Adipocyte (in vitro differentiated cells): ENCODE results near the gene ECEL1.
"Not testable (repeated sequence)": the region's sequence is repeated elsewhere in the genome, so short reads cannot be mapped to it uniquely, and the experiment has no call there.

Source experiments
- DNase-seq: peaks from one replicate; pipeline ENCODE4 v3.0.0-alpha.2; 2015; ENCODE audit warnings: low read depth
- H3K27me3 ChIP-seq: replicated peaks from 2 replicates; pipeline ENCODE4 v1.7.0; 2013; ENCODE audit warnings: mild to moderate bottlenecking, low read length, moderate library complexity; ENCODE audit not compliant: control insufficient read depth, insufficient read depth
- H3K36me3 ChIP-seq: 2 replicates; pipeline ENCODE4 v1.7.0; 2013; ENCODE audit warnings: low read length, mild to moderate bottlenecking, moderate library complexity; ENCODE audit not compliant: control insufficient read depth, insufficient read depth, severe bottlenecking
- H3K4me1 ChIP-seq: 2 replicates; pipeline ENCODE4 v1.7.0; 2013; ENCODE audit warnings: mild to moderate bottlenecking, low read length, moderate library complexity; ENCODE audit not compliant: control insufficient read depth, insufficient read depth
- H3K4me3 ChIP-seq: 2 replicates; pipeline ENCODE4 v1.7.0; 2013; ENCODE audit warnings: mild to moderate bottlenecking, low read length, moderate library complexity
- H3K9ac ChIP-seq: 2 replicates; pipeline ENCODE4 v1.7.0; 2013; ENCODE audit warnings: mild to moderate bottlenecking, low read length, moderate library complexity
- H3K9me3 ChIP-seq: 2 replicates; pipeline ENCODE4 v1.7.0; 2013; ENCODE audit warnings: mild to moderate bottlenecking, low read length, moderate library complexity; ENCODE audit not compliant: control insufficient read depth

ECEL1 gene

GRCh38 chr2:232451645-232452044 is 36.0 kb downstream of the ECEL1 start:
- not testable (repeated sequence) for H3K9ac ChIP-seq, H3K4me3 ChIP-seq, H3K9me3 ChIP-seq, DNase-seq, H3K4me1 ChIP-seq, H3K36me3 ChIP-seq
- peaks cover 31% of the 10 kb centered on the region for H3K27me3 ChIP-seq

DNA sequence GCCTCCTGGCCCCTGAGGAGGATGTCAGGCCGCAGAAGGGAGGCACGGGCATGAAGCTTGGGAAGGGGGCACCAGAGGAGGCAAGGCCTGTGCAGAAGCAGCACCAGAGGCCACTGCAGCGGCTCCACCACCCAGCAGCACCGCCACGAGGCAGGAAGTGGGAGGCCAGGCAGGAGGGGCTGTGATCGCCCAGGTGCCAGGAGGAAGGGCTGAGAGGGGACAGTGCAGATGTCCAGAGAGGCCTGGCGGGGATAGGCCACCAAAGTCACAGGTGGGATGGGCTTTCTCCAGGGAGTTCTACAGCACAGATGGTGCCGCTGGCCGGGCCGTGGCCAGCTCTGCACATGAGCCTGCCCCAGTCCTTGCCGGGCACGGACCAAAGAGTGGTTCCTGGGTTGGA is 37.7 kb downstream of the ECEL1 start:
- Histone ChIP-seq H3K36me3 (no peaks in the 10 kb centered on the region), H3K4me1 (no peaks in the 10 kb centered on the region), H3K9ac (no peak overlapping the region), H3K9me3 (no peaks in the 10 kb centered on the region), H3K27me3 (peaks cover 20% of the 10 kb centered on the region), H3K4me3 (no peak overlapping the region)
- DNase-seq = no peak

DNA sequence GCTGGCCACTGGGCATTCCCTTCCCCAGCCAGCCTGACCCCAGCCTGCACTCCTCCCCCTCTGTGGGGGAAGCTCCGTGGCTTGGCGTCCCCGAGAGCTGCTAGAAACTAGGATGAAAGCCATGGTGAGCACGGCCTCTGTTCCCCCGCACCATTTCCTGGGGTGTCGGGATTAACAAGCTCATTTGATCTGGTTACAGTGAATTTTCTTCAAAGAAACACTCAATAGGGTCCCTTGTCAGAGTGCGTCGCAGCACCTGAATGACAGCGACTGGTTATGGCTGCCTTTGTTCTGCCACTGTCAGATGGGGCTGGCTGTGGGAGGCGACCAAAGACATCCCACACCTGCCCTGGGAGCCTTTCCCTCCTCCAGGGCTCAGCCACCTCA is 39.3 kb downstream of the ECEL1 start:
- H3K36me3 ChIP-seq = no peaks in the 10 kb centered on the region
- H3K4me1 ChIP-seq = no peaks in the 10 kb centered on the region
- peaks cover 17% of the 10 kb centered on the region for H3K27me3 ChIP-seq
- no peak overlapping the region for H3K9ac ChIP-seq
- no peak overlapping the region for H3K4me3 ChIP-seq
- no peak for DNase-seq
- no peaks in the 10 kb centered on the region for H3K9me3 ChIP-seq

GRCh38 chr2:232447638-232448303 is 39.9 kb downstream of the ECEL1 start:
- Histone ChIP-seq H3K27me3 (peaks cover 17% of the 10 kb centered on the region), H3K9me3 (no peaks in the 10 kb centered on the region), H3K4me1 (no peaks in the 10 kb centered on the region), H3K4me3 (no peak overlapping the region), H3K36me3 (no peaks in the 10 kb centered on the region), H3K9ac (no peak overlapping the region)
- DNase-seq = no peak

- H3K9me3 ChIP-seq = no peaks in the 10 kb centered on the region
- no peaks in the 10 kb centered on the region for H3K4me1 ChIP-seq
- peaks cover 17% of the 10 kb centered on the region for H3K27me3 ChIP-seq
- H3K9ac ChIP-seq = no peak overlapping the region
- DNase-seq = no peak
- no peak overlapping the region for H3K4me3 ChIP-seq
- H3K36me3 ChIP-seq = no peaks in the 10 kb centered on the region
These were observed 40.5 kb downstream of the ECEL1 start for GRCh38 chr2:232447091-232447620.

DNA sequence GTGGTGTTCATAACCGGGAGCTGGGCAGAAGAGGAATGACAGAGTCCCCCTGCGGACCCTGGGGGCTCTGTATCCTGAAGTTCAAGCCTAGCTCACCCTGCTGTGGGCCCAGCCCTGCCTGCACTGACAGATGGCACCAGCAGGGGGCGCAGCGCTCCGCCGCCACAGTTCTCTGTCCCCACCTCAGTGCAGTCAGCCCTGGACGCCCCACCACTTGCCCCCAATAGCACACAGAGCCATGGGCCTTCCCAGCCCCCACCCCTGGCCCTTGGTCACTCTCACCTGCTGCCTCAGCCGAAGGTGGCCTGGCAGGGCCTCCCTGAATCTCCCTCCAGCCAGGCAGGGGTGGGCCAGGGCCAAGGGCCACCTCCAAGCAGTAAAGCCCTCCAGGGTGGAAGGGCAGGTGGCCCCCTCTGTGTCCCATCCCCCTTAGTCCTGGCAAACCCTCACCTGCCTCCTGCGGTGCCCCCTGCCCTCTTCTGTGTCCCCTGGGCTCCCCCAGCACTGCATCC is 41.3 kb downstream of the ECEL1 start:
- peaks cover 18% of the 10 kb centered on the region for H3K27me3 ChIP-seq
- H3K9me3 ChIP-seq, H3K4me1 ChIP-seq, H3K4me3 ChIP-seq, H3K9ac ChIP-seq, H3K36me3 ChIP-seq, DNase-seq: not testable (repeated sequence)

DNA sequence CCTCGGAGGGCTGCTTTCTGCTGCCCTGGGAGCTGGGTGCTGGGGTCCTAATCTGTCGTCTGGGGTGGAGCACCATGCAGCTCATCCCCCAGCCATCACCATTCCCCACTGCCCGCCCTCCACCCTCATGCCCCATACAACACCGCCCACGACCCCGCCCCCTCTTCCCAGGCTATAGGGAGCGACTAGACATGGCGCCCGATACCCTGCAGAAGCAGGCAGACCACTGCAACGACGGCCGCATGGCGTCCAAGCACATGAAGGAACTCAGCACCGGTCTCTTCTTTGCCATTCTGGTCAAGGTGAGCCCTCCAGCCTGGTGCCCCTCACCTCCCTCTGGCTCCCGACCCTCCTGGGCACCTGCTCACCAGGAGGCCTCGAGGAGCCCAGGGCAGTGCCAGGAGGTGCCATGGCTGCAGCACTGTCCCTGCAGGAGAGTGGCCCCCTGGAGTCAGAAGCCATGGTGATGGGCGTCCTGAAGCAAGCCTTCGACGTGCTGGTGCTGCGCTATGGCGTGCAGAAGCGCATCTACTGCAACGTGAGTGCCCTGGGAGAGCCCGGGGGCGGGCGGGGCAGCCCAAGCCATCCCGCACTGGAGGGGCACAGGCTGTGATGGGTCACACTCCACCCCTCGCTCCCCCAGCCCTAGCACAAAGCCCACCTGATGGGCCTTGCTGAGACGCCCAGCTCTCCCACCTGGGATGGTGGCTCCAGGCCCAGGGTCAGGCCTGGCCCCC is 42.3 kb downstream of the ECEL1 start:
- not testable (repeated sequence) for H3K36me3 ChIP-seq, H3K9me3 ChIP-seq, H3K4me3 ChIP-seq, H3K4me1 ChIP-seq, H3K9ac ChIP-seq, DNase-seq
- peaks cover 17% of the 10 kb centered on the region for H3K27me3 ChIP-seq

GRCh38 chr2:232444409-232445148 is 43.1 kb downstream of the ECEL1 start:
- DNase-seq = peak; percentile 74
- Histone ChIP-seq H3K36me3 (no peaks in the 10 kb centered on the region), H3K4me1 (no peaks in the 10 kb centered on the region), H3K4me3 (no peak overlapping the region), H3K27me3 (peaks cover 10% of the 10 kb centered on the region), H3K9ac (no peak overlapping the region), H3K9me3 (no peaks in the 10 kb centered on the region)

DNA sequence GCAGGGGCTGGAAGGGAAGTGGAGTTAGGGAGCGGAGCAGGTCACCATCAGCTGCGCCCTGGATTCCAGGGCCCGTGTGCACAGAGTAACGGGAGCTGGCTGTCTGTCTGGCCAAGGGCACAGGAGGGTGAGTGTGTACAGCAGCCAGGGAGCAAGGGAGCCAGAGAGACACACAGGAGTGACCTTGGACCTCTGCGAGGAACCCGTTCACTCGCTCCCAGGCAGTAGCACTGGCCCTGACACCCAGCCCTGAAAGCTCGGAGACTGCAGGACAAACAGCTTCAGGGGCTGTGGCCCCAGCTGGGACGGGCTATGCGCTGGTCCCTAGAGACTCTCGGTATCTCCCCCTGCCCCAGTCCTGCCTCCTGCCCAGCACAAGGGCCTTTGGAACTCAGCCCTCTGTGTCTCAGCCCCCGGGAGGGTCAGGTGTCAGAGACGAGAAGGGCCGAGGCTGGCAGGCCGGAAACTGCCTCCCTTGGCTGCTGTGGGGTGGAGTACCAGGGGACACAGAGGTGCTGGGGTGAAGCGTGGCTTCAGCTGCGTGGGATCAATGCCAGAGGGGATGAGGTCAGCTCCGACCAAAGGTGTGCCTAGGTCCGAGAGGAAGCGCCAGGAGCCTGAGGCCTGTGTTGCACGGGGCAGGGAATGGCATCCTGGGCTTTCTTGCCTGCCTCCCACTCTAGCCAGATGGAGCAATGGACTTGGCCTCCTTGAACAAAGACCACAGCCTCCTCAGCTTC is 43.8 kb downstream of the ECEL1 start:
- peaks cover 16% of the 10 kb centered on the region for H3K27me3 ChIP-seq
- not testable (repeated sequence) for H3K9ac ChIP-seq, H3K4me1 ChIP-seq, H3K4me3 ChIP-seq, H3K9me3 ChIP-seq, DNase-seq, H3K36me3 ChIP-seq

- H3K9ac ChIP-seq, DNase-seq, H3K9me3 ChIP-seq, H3K4me3 ChIP-seq, H3K36me3 ChIP-seq, H3K4me1 ChIP-seq: not testable (repeated sequence)
- peaks cover 21% of the 10 kb centered on the region for H3K27me3 ChIP-seq
These were observed 44.6 kb downstream of the ECEL1 start for GRCh38 chr2:232443047-232443446.
